H1 (cell line): ENCODE data around the gene INPPL1.

ENCODE experiments used
- CHD2 ChIP-seq: IDR thresholded peaks from 2 replicates; pipeline ENCODE4 v1.6.1; 2012; ENCODE audit warnings: low read length, improper control_type of control experiment
- CREB1 ChIP-seq: IDR thresholded peaks from 2 replicates; pipeline ENCODE4 v1.6.1; 2012; ENCODE audit warnings: inconsistent platforms
- CTCF ChIP-seq, 3 experiments: IDR thresholded peaks; 1 replicate in 2 of 3; 2 replicates in 1 of 3; pipeline versions ENCODE4 v1.5.1 to v1.6.1; 2011; ENCODE audit warnings: low read length in 3 of 3, mild to moderate bottlenecking in 3 of 3, inconsistent platforms in 2 of 3, low read depth in 1 of 3, moderate library complexity in 1 of 3; ENCODE audit not compliant: insufficient read depth in 1 of 3; ENCODE audit errors: control extremely low read depth in 1 of 3
- EZH2 ChIP-seq: fragments of 200-600 bp; sonication (generic); IDR thresholded peaks from 2 replicates; pipeline ENCODE4 v1.7.1; 2012; ENCODE audit warnings: low read depth, mild to moderate bottlenecking, moderate library complexity, low read length, inconsistent platforms; ENCODE audit not compliant: severe bottlenecking
- POLR2A ChIP-seq, 2 experiments: IDR thresholded peaks; 1 replicate in 1 of 2; 2 replicates in 1 of 2; pipeline ENCODE4 v1.6.1; 2011; ENCODE audit warnings: low read depth in 2 of 2, low read length in 2 of 2, mild to moderate bottlenecking in 2 of 2; ENCODE audit errors: control extremely low read depth in 1 of 2
- SRF ChIP-seq: IDR thresholded peaks from 2 replicates; pipeline ENCODE4 v1.6.1; 2011; ENCODE audit warnings: mild to moderate bottlenecking, low read depth, low read length, moderate library complexity
- SUZ12 ChIP-seq: fragments of 200-600 bp; sonication (generic); IDR thresholded peaks from 2 replicates; pipeline ENCODE4 v1.6.1; 2012; ENCODE audit warnings: mild to moderate bottlenecking, inconsistent platforms, low read length, moderate library complexity, mixed read lengths

DNA sequence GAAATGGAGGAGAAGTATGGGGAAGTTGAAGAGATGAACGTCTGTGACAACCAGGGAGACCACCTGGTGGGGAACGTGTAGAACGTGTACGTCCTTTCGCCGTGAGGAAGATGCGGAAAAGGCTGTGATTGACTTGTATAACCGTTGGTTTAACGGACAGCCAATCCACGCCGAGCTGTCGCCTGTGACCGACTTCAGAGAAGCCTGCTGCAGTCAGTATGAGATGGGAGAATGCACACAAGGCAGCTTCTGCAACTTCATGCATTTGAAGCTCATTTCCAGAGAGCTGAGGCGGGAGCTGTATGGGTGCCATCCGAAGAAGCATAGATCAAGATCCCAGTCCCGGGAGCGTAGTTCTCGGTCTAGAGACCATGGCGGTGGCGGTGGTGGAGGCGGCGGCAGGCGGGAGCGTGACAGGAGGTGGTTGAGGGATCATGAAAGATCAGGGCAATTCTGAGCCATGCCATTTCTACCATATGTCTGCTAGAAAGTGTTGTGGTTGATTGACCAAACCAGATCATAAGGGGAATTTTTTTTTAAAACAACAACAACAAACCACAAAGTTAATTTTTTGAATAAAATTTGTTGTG is 56.3 kb downstream of the INPPL1 start:
- TF ChIP-seq SRF (no peak), CTCF (IDR thresholded peaks at IDR 0.05; ENCODE audit: control extremely low read depth in 1 of 3, insufficient read depth in 1 of 3, low read depth in 1 of 3, low read length in 3 of 3) (no peak), SUZ12 (no peak), POLR2A (IDR thresholded peaks at IDR 0.05; ENCODE audit: control extremely low read depth in 1 of 2, low read depth in 2 of 2, low read length in 2 of 2) (no peak), CREB1 (no peak), CHD2 (no peak), EZH2 (no peak)
